Activated CD8-positive, alpha-beta memory T cell treated with anti-CD3 and anti-CD28 coated beads for 4 hours (primary cell): ENCODE results near the gene CALD1.

Experiments
- DNase-seq, 2 donors: peaks; one replicate each; pipeline ENCODE4 v3.0.0-alpha.2; 2020; ENCODE audit warnings: low read depth in 2 of 2

Gene CALD1

DNA sequence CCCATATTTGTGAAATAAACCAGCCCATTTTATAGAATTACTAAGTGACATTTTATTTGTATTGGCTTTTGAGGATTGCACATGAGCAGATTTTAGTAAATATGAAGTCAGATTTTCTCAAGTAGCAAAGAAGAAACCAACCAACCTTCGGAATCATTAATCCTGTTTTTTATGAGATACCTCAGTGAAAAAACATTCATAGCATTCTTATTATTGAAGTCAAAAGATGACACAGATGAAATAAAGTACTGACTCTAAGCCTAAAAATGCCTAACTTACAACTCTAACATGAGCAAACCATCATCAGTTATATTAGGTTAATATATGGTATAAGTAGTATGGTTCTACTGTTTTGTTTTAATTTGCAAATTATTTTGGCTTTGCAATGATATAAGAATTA lies 147.0 kb downstream of the CALD1 start:
- DNase-seq: no peak

DNA sequence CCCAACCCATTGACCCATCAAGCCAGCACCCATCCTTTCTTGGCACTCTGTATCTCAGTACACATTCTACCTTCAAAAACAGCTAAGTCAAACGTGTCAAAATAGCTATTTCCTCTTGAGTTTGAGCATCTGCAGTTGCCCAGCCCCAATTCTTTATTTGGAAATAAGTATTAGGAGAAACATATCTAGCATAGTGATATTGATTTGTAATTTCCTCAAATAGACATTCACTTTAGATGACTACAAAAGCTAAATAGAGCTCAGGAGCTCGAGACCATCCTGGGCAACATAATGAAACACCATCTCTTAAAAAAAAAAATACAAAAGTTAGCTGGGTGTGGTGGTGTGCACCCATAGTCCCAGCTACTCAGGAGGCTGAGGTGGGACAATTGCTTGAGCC lies 147.6 kb downstream of the CALD1 start:
- no peak for DNase-seq

DNA sequence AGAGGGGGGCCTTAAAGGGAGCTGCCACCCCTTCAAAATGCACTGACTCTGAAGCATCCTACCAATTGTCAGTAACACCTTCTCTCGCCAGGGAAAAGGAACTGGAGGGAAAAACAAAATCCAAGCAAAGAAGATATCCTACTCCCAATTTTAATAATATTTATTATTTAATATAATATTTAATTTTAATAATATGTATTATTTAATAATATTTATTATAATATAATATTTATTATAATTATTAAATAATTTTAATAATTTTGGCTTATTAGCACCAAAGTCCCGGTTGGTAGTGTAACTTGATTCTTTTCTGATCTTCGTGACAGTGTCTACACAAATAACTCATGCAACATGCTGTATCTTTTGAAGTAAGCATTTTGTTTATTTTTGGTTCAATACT lies 148.3 kb downstream of the CALD1 start:
- DNase-seq: no peak

DNA sequence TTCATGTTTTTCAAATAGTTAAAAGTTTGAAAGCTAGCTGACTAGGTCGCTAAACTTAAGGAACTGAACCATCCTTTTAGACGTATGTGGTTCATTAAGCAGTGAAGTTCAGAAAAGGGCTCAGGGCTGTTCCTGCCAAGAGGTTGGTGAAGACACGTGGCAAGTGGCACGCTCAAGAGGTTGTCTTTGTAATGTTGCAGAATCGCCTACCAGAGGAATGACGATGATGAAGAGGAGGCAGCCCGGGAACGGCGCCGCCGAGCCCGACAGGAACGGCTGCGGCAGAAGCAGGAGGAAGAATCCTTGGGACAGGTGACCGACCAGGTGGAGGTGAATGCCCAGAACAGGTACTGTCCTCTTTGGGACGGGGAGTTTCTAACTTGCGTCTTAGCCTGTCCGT lies 149.1 kb downstream of the CALD1 start:
- DNase-seq: no peak

DNA sequence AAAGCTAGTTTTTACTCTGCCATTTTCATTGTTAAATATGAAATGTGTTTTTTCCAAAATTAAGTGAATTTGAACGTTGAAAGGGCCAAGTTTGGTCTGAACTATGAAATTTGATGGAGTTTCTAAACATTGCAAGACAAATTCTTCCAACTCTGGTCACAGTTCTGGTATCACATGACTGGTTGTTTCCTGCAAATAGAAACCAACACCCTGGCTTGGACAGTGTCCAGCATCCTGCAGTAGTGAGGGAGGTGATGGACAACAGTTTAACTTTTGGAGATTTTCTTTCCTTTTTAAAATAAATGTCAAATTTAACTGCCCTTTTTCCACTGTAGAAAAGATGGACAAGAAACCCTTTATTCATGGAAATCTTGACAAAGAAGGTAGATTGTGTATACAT lies 152.1 kb downstream of the CALD1 start:
- no peak for DNase-seq

DNA sequence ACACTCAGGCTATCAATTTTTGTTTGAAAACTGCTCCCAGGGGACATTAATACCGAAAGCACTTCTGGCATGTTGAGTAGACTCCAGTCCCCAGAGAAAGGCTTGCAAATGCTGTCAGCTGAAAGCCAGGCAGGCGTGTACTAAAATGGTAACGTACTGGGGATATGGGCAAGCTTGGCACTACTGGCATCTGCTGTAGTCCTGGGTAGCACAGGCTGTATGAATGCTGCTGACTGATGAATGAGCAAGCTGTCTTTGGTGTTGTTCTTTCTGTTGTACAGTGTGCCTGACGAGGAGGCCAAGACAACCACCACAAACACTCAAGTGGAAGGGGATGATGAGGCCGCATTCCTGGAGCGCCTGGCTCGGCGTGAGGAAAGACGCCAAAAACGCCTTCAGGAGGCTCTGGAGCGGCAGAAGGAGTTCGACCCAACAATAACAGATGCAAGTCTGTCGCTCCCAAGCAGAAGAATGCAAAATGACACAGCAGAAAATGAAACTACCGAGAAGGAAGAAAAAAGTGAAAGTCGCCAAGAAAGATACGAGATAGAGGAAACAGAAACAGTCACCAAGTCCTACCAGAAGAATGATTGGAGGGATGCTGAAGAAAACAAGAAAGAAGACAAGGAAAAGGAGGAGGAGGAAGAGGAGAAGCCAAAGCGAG lies 153.4 kb downstream of the CALD1 start:
- no peak for DNase-seq

DNA sequence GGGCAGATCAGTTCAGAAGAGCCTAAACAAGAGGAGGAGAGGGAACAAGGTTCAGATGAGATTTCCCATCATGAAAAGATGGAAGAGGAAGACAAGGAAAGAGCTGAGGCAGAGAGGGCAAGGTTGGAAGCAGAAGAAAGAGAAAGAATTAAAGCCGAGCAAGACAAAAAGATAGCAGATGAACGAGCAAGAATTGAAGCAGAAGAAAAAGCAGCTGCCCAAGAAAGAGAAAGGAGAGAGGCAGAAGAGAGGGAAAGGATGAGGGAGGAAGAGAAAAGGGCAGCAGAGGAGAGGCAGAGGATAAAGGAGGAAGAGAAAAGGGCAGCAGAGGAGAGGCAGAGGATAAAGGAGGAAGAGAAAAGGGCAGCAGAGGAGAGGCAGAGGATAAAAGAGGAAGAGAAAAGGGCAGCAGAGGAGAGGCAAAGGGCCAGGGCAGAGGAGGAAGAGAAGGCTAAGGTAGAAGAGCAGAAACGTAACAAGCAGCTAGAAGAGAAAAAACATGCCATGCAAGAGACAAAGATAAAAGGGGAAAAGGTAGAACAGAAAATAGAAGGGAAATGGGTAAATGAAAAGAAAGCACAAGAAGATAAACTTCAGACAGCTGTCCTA lies 154.1 kb downstream of the CALD1 start:
- no peak for DNase-seq

DNA sequence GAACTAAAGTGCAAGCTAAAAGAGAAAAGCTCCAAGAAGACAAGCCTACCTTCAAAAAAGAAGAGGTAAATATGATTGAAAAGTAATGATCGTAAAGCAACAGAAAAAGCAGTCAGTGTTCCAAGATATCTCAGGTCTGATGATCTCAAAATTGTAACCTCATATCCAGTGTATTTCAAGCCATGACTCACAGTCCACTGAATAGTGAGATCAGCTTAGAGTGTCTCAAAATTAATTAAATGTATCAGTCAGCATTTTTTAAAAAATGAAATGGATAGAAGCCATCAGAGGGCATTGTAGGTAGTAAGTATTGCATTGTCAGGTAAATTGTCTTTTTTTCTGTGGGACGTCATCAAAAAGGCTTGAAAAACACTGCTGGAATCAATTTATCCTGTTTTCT lies 156.3 kb downstream of the CALD1 start:
- no peak for DNase-seq

DNA sequence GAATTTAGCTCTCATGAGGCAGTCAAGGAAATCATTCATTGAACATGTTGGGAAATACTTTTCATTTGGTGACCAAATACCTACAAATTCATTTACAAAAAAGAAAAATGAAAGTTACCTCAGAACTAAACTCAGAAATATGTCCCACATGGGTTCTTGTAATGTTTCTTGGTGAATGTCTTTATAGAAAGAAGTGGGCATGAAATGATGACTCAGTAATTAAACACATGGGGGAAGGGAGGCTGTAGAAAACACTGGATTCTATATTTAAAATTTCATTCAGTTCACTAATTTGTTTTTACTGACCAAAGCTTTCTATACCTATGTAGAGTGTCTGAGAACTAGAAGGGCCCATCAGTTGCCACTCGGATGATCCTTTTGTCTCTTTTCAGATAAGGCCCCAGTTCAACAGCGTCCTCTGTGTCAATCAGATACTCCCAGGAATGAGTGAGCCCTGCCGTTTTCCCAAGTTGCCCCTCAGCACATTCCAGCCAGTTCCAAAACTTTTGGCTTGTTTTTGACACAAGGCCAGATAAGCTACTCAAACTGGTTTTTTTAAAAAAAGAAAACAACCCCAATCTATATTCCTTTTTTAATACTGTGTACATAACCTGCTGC lies 157.6 kb downstream of the CALD1 start:
- no peak for DNase-seq

DNA sequence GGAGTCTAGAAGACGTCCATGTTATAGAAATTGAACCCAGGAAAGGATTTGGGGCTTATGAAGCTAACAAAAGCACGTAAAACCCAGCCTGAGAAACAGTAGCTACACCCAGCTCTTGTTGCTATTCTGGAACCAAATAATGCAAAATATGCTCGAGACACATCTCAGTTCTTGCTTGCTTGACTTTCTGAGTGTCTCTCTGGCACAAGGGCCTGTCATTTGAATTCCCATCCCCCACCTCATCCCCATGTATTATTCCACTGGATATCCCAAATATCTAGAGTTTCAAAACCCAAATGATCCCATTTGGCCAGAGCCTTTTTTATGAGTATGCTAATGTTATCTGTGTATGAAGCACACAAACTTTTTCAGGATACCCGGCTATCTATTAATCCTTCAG lies 158.7 kb downstream of the CALD1 start:
- no peak for DNase-seq

DNA sequence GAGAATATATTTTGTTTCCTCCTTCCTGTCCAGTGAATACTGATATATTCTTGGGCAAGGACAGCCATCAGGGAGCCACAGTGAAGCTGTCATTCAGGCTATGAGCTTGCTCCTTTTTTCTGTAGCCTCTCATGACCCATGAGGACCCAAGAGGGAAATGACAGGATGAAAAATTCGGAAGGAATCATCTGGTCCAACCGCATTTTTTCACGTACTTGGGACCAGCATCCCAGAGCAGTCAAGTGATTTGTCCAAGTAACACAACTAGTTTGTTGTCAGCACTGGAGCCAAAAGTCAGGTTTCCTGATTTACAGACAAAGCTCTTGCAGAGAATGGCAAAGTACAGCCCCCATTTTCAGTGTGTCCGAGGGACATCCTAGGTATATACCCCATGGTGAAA lies 159.7 kb downstream of the CALD1 start:
- DNase-seq: no peak

DNA sequence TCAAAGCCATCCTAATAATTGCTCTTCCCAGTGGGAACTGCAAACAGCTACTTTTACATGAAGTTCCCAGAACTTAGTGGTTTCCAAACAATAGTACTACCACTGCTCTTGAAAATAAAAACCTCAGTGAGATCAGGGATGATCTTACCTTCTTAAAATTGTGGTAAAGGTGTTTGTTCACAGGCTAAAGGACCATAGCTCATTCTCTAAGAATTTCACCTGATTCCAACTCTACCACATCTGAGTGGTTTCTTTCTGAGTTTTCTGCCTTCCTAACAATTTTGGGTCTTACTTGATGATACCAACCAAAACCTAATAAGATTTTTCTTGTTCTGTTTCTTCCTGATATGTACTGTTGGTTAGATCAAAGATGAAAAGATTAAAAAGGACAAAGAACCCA lies 161.3 kb downstream of the CALD1 start:
- no peak for DNase-seq

DNA sequence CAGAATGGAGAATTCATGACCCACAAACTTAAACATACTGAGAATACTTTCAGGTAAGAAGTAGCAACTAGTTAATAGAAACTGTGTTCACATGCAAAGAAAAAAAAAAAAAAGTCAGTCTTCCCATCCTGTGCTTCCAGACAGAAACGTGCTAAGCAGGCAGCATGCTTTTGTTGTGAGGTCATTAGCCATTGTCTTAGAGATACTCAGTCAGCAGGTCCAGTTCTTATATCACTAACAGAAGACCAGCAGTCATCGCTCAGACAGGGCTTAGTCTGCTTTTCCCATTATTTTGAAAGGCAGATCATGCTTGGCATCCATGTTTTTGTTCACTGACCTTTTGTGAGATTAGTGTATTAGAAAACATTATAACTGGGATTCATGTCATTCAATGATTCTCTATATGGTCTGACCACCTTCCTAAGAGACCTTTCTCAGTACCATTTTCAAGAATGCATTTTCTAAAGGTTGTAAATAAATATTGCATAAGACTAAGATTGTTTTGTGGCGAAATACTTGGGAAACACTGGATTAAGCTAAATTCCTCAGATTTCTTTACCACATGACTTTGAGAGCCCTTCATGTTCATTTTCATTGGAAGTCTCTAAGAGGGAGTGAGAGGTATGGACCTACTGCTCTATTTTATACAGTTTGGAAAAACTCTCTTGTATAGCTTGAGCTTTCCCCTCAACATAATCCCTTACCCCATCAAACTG lies 161.9 kb downstream of the CALD1 start:
- no peak for DNase-seq

DNA sequence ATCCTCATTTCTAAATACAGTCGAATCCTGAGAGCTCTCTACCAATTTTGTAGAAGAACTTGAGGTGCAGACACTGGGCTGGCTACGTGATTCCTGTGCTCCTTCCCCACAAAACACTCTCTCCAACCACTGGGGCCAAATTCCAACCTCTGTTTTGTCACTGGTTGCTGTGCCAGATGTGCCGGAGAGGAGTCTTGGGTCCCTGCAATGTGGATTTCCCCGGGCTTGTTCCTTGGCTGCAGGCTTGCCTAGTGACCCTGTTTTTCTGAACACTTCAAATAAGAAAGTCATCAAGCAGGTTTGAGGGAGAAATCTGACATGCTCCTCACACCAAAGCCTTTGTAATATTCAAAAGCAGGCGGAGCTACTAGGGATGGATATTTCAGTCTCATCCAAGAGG lies 162.5 kb downstream of the CALD1 start:
- no peak for DNase-seq

DNA sequence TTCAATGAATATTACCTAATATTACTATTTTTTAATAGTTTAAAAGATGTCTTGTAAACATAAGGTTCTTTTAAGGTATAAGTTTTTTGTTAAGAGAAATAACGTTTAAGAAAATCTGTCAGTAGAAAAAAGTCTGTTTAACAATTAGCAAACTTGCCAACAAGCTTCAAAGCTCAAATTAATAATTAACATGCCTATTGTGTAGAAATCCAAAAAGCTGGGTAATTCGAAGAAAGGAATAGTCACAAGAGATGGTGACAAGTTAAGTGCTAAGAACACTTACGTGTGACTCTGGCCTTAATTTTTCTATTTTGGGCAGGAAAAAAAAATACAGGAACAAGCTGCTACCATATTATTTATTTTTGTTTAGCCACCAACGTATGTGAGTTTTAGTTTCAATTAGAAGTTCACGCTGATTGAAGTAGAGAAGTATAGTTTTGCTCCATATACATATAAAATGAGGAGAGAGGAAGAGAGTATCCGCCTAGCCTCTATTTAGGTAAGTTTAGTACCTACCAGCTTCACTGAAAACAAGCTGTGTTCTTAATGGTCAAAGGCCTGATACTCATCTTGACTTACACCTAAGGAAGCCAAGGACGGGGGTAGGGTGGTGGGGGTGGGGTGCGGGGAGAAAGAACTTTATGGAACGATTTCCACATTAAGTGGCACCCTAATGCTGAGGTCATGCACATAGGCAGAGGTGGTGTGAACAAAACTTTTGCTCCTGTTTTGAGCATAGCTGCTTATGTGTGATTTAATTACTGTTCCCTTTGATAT lies 163.4 kb downstream of the CALD1 start:
- DNase-seq: no peak

DNA sequence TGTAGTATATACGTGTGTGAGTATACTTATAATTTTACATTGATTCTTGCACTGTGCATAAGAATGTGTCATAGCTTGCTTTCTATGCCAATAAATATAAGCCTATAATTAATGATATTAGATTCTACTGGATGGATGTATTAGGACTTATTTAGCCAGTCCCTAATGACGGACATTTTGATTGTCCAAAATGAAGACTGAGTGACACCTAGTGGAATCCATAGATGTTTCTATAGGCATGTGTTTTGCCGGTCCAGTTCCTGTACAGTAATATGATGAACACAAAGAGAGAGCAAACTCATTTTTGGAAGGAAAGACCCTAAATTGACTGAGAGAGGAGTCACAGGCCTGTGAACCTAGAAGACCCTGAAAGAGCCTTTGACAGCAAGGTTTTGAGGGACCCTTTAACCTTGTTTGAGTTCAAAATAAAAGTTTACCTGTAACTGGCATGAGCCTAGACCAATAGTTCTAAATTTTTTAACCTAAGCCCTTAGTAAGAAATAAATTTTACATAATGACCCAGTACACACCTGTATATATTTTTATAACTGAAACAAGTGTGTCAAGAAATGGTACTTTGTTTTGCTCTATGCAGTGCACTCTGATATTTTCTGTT lies 164.5 kb downstream of the CALD1 start:
- no peak for DNase-seq

DNA sequence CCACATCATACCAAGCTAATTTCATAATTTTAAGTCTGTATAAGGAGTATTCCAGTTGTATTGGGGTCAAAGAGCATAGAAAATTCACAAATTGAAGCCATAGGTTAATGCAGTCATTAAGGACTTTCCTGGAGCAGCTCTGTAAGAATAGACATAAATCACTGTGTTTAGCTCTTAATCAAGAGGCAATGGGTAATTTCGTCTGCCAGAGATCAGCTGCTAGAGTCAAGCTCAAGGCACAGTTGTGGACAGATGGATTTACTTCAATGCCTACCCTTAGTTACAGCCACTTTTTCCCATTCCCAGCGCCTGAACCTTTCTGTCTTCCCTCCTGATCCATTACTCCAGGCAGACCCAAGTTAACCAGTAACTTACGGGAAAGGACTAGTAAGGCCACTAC lies 166.3 kb downstream of the CALD1 start:
- no peak for DNase-seq

DNA sequence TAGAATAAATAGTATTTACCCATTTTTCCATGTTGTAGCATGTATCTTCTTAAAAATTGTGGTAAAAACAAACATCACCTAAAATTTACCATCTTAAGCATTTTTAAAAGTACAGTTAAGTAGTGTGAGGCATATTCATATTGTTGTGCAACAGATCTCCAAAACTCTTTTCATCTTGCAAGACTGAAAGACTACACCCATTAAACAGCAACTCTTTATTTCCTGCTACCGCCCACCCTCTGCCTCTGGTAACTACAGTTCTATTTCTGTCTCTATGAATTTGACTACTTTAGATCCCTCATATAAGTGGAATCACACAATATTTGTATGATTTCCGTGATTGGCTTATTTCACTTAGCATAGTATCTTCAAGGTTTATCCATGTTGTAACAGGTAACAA lies 166.8 kb downstream of the CALD1 start:
- DNase-seq: no peak

DNA sequence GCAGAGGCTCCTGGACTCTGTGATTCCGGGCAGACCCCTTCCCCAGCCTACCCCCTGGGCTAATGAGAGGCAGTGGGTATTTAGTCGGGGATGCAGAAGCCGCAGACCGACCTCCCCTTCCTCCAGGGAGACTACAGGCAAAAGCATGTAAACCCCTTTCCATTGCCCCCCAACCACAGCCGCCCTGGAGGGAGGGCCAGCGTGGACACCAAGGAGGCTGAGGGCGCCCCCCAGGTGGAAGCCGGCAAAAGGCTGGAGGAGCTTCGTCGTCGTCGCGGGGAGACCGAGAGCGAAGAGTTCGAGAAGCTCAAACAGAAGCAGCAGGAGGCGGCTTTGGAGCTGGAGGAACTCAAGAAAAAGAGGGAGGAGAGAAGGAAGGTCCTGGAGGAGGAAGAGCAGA lies 167.9 kb downstream of the CALD1 start:
- DNase-seq: no peak

DNA sequence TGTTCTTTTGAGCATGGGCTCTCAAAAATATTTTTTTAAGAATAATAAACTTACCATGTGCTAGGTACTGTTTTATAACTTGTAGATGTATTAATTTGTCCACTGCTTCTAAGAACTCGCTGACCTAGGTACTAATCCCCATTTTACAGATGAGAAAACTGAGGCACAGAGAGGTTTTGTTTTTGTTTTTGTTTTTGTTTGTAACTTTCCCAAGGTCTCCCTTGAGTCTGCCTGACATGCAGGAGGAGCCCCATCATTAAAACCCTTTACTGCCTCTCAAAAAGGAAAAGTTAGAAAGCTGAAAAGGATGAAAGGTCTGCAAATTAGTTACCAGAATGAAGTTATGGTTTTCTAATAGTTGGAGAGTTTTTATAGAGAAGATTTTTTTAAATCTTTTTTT lies 168.4 kb downstream of the CALD1 start:
- DNase-seq: no peak

DNA sequence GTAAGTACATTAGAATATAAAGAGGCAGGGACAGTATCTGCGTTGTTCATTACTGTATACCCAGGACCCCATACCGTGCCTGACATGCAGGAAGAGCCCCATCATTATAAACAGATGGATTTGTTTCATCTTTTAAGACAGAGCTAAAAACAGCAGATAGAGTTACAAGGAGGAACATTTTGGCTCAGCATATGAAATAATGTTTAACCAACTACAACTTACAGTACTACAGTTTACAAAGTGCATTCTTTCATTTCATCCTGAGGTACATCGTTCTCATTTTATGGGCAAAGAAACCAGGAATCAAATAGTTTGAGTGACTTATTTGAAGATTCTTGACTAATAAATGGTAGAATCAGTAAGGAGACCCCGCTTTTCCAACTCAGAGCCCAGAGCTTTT lies 168.8 kb downstream of the CALD1 start:
- DNase-seq: no peak

DNA sequence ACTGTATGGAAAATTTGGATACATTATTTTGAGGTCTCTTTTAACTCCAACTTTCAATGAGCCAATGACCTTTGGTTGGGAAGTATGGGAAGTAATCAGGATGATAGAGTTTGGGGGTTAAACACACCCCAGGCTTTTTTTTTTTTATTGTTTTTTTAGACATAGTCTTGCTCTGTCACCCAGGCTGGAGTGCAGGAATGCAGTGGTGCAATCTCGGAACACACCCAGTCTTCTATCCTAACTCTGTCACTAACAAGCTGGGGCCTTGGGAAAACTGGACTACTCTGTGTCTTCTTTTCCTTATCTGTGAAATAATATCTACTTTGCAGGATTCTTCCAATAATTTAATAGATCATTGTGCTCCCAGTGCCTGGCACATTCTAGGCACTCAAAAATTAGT lies 169.3 kb downstream of the CALD1 start:
- DNase-seq: no peak
